Tibial nerve (tissue), 4 donors: ENCODE data around the gene ZNF827. TPM values are rescaled to one million over a fixed set of nuclear protein-coding genes. Genes with fewer than 3 reads are reported as not detected.
A peak's percentile ranks its signal among the peaks of the same experiment; 100 is the strongest.

ENCODE experiments used
- DNase-seq, 2 donors: peaks; one replicate each; pipeline ENCODE4 v3.0.0-alpha.2; 2019; ENCODE audit warnings: low spot score in 2 of 2
- H3K27ac ChIP-seq, 4 donors: fragments of 200-600 bp; sonication (generic) in 3 of 4; one replicate each; pipeline ENCODE4 v1.5.1; 2017 to 2019; ENCODE audit warnings: mild to moderate bottlenecking in 1 of 4
- H3K27me3 ChIP-seq, 2 donors: fragments of 200-600 bp; sonication (generic) in 1 of 2; one replicate each; pipeline versions ENCODE4 v1.5.1 to v1.6.0; 2017 to 2019
- H3K36me3 ChIP-seq, 3 donors: fragments of 200-600 bp; sonication (generic); one replicate each; pipeline ENCODE4 v1.5.1; 2018 to 2019
- H3K4me1 ChIP-seq, 4 donors: fragments of 200-600 bp; sonication (generic) in 3 of 4; one replicate each; pipeline ENCODE4 v1.5.1; 2017 to 2019
- H3K4me3 ChIP-seq, 4 donors: fragments of 200-600 bp; sonication (generic) in 3 of 4; one replicate each; pipeline ENCODE4 v1.5.1; 2017 to 2019; ENCODE audit warnings: mild to moderate bottlenecking in 1 of 4, moderate library complexity in 1 of 4
- H3K9me3 ChIP-seq, 4 donors: fragments of 200-600 bp; sonication (generic) in 3 of 4; one replicate each; pipeline ENCODE4 v1.5.1; 2017 to 2019
- CTCF ChIP-seq, 5 experiments: fragments of 200-600 bp in 3 of 5; fragments of 450-650 bp in 2 of 5; sonication (generic) in 3 of 5; IDR thresholded peaks; one replicate each; pipeline ENCODE4 v1.5.1; 2016 to 2019; ENCODE audit warnings: antibody characterized with exemption in 5 of 5, mild to moderate bottlenecking in 3 of 5, moderate library complexity in 2 of 5
- EP300 ChIP-seq, 2 donors: sonication (generic); formaldehyde crosslinking; IDR thresholded peaks; one replicate each; pipeline ENCODE4 v1.6.1; 2017; ENCODE audit warnings: antibody characterized with exemption in 2 of 2, mild to moderate bottlenecking in 1 of 2
- POLR2A ChIP-seq, 2 donors: fragments of 450-650 bp; IDR thresholded peaks; one replicate each; pipeline ENCODE4 v1.6.1; 2017; ENCODE audit warnings: antibody characterized with exemption in 2 of 2, mild to moderate bottlenecking in 2 of 2, moderate library complexity in 2 of 2
- WGBS, 2 donors: methylation state at CpG; one replicate each; pipeline ENCODE4 v1.1.5; 2018; 5-methylcytosine and 5-hydroxymethylcytosine counted together
- total RNA-seq, 4 donors: library from RNA; depleted of rRNA; stranded (reverse); fragments of >200 nt; gene quantifications; one replicate each; pipeline ENCODE4 v1.1.0, GENCODE V29; 2016

Gene ZNF827
- total RNA-seq, 4 donors from 2014 or later, result 3.7 to 10.0 (median 6.4) TPM

- Histone ChIP-seq H3K4me1 (no peaks in the 10 kb centered on the region), H3K4me3 (no peak overlapping the region), H3K9me3 (no peaks in the 10 kb centered on the region), H3K27me3 (no peaks in the 10 kb centered on the region), H3K27ac (no peak overlapping the region), H3K36me3 (no peaks in the 10 kb centered on the region)
- DNase-seq, result no peak
- 88 to 93% methylated on average over 2 of the region's 2 CpGs for WGBS, 2 donors
- no peak for TF ChIP-seq EP300 (IDR thresholded peaks at IDR 0.05)
- no peak for TF ChIP-seq POLR2A (IDR thresholded peaks at IDR 0.05)
- TF ChIP-seq CTCF (IDR thresholded peaks at IDR 0.05), result no peak
These were observed 195.0 kb downstream of the ZNF827 start for GRCh38 chr4:145743641-145744040.

GRCh38 chr4:145740806-145741205 lies 197.8 kb downstream of the ZNF827 start:
- Histone ChIP-seq H3K27me3 (no peaks in the 10 kb centered on the region), H3K27ac (no peak overlapping the region), H3K9me3 (no peaks in the 10 kb centered on the region), H3K36me3 (no peaks in the 10 kb centered on the region), H3K4me3 (no peak overlapping the region), H3K4me1 (peaks cover 0 to 5% (median 2%) of the 10 kb centered on the region in 4 donors)
- no peak for DNase-seq
- TF ChIP-seq CTCF (IDR thresholded peaks at IDR 0.05) (no peak), EP300 (IDR thresholded peaks at IDR 0.05) (no peak), POLR2A (IDR thresholded peaks at IDR 0.05) (no peak)
- 60 to 63% methylated on average over 2 of the region's 2 CpGs for WGBS, 2 donors

GRCh38 chr4:145739845-145740244 lies 198.8 kb downstream of the ZNF827 start:
- H3K36me3 ChIP-seq, result no peaks in the 10 kb centered on the region
- no peaks in the 10 kb centered on the region for H3K9me3 ChIP-seq
- H3K27me3 ChIP-seq, result no peaks in the 10 kb centered on the region
- 42 to 49% methylated on average over 5 of the region's 5 CpGs for WGBS, 2 donors
- no peak overlapping the region for H3K4me3 ChIP-seq
- H3K27ac ChIP-seq, result no peak overlapping the region
- peaks cover 0 to 15% (median 5%) of the 10 kb centered on the region in 4 donors for H3K4me1 ChIP-seq
- DNase-seq, result no peak
- TF ChIP-seq POLR2A (IDR thresholded peaks at IDR 0.05) (no peak), EP300 (IDR thresholded peaks at IDR 0.05) (no peak), CTCF (IDR thresholded peaks at IDR 0.05) (no peak)

- peaks cover 0 to 44% (median 14%) of the 10 kb centered on the region in 4 donors for H3K4me1 ChIP-seq
- WGBS, 2 donors, result 46 to 51% methylated on average over 8 to 9 of the region's 9 CpGs
- peak overlapping the region in 2 of 4 donors; percentile 30 to 57 for H3K27ac ChIP-seq
- H3K36me3 ChIP-seq, result no peaks in the 10 kb centered on the region
- peak in 1 of 2 donors; percentile 45 for DNase-seq
- H3K4me3 ChIP-seq, result no peak overlapping the region
- H3K27me3 ChIP-seq, result no peaks in the 10 kb centered on the region
- no peaks in the 10 kb centered on the region for H3K9me3 ChIP-seq
- TF ChIP-seq EP300 (IDR thresholded peaks at IDR 0.05), result peak in 1 of 2 donors; percentile 40
- TF ChIP-seq POLR2A (IDR thresholded peaks at IDR 0.05), result no peak
- no peak for TF ChIP-seq CTCF (IDR thresholded peaks at IDR 0.05)
These were observed 202.3 kb downstream of the ZNF827 start for GRCh38 chr4:145736241-145736831.

- 67 to 72% methylated on average over 4 of the region's 4 CpGs for WGBS, 2 donors
- Histone ChIP-seq H3K9me3 (no peaks in the 10 kb centered on the region), H3K4me3 (no peak overlapping the region), H3K36me3 (no peaks in the 10 kb centered on the region), H3K27me3 (no peaks in the 10 kb centered on the region), H3K27ac (peak overlapping the region in 3 of 4 donors; percentile 15 to 57 (median 30)), H3K4me1 (peaks cover 0 to 49% (median 14%) of the 10 kb centered on the region in 4 donors)
- no peak for TF ChIP-seq POLR2A (IDR thresholded peaks at IDR 0.05)
- TF ChIP-seq CTCF (IDR thresholded peaks at IDR 0.05), result no peak
- no peak for TF ChIP-seq EP300 (IDR thresholded peaks at IDR 0.05)
- DNase-seq, result no peak
These were observed 202.8 kb downstream of the ZNF827 start for GRCh38 chr4:145735827-145736226.
